GM19438 (cell line): ENCODE measurements around the gene MCC.
"Not testable (repeated sequence)": the region's sequence is repeated elsewhere in the genome, so short reads cannot be mapped to it uniquely, and the experiment has no call there.

Experiments used
- ATAC-seq: cut with Tn5 transposase; IDR thresholded peaks from one replicate; pipeline ENCODE4 v1.9.1; 2021; ENCODE audit warnings: low read depth; ENCODE audit not compliant: unreplicated experiment

Gene MCC

GRCh38 chr5:113433071-113433470, 55.2 kb downstream of the MCC start:
- ATAC-seq: no peak

DNA sequence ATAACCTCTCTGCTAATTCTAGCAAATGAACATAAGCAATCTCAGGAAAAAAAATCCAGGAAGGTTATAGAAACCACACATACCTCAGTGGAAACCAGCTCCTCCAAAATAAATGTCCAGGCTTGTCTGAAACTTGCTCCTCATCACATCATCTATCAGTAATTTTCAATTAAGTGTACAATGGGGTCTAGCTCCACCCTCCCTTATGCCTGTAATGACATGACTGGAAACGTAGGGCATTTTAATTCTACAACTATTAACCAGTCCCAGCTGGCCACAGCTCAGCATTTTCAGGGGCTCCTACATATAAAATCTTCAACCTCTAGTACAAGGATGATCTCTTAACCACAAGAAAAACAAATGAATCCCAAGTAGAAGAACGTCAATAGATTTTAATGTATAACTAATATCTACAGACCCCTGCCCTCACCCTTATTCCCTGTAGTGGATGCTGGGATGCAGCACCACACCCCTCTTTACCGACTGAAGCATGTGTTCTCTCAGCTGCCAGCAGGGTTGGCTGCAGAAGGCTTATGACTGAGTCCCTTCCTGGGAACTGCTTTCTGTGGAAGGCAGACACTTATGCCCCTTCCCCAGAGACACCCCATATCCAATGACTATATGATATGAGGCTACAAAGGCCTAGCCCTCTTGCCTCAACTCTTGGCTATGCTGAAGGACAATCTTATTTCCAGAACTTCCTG, 60.2 kb downstream of the MCC start:
- ATAC-seq: no peak

DNA sequence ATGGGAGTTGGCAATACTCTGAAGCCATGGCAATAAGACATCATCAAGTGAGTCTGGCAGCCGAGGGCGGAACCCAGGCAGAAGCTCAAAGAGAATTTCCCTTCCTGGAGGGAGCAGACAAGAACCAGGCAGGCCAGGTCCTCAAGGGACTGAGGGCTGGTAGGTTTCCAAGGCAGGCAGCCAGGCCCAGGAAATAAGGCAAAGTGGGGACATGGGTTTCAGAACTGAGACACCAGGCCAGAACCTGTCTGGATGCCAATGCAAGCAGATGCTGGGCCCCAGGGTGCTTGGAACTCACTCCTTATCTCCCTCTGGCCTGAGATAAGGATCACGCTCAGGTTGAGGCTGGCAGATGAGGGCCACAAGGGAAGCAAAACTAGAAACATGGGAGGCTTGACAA, 62.3 kb downstream of the MCC start:
- ATAC-seq: no peak

- no peak for ATAC-seq
These were observed 66.6 kb downstream of the MCC start for GRCh38 chr5:113421693-113422092.

DNA sequence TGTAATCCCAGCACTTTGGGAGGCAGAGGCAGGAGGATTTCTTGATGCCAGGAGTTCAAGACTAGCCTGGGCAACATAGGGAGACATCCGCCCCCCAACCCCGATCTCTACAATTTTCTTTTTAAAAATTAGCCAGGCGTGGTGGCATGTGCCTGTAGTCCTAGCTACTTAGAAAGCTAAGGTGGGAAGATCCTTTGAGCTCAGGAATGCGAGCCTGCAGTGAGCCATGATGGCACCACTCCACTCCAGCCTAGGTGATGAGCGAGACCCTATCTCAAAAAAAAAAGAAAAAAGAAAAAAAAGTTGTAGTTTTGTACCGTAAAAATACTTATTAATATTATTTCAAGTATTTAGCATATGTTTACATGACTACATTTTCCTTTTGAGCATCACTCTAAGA, 82.7 kb downstream of the MCC start:
- ATAC-seq: no peak

DNA sequence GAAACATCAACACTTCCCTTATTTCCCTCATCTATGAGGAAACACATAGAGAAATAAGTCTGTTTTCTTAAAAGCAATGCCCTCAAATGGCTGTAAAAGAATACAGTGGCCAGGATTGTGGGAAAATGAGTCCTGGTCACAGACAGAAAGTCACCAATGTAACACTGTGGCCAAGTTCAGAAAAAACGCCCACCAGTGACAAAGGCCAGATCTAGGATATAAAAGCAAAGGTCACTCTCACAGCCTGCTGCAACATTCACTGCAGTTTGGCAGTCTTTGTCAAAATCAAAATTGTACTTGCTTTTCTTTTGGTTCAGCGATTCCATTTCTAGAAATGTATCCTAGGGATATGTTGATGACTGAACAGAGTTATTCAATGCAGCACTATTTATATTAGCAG, 84.0 kb downstream of the MCC start:
- ATAC-seq: no peak

GRCh38 chr5:113397986-113398385, 90.3 kb downstream of the MCC start:
- not testable (repeated sequence) for ATAC-seq

DNA sequence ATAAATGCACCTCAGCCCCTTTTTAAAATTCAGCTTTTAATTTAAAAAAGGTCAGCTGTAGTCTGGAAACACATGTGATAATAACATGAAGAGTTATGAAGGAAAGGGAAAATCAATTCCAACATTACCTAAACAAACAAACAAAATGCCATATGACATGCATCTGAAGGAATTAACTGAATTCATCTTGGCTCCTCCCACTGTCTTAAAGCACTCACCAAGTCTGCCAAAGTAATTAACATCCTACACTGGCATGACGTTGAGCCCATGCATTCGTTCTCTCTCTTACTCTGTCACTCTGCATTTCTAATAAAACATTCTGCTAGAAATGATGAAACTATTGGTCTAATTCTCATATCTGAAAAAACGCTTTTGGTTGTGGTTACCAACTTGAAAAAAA, 91.2 kb downstream of the MCC start:
- no peak for ATAC-seq

- ATAC-seq: no peak
These were observed 93.6 kb downstream of the MCC start for GRCh38 chr5:113394658-113395057.

DNA sequence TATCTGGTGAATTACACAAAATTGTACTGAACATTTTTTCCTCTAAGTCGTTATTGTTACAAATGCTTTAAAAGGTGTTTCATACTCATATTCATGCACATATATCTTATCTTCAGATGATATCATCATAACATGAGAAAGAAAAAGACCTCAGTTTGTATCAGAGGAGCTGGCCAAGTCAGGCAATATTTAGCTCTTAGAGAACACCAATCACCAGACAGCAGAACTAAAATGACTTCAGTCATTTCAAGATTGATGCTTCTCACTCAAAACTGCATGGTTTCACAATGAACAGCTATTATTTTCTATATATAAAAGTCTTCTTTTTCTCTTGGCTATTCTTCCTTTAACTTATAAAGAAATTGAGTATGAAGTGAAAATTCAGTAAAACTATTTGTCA, 98.0 kb downstream of the MCC start:
- no peak for ATAC-seq

GRCh38 chr5:113389116-113389515, 99.1 kb downstream of the MCC start:
- ATAC-seq: no peak

GRCh38 chr5:113387844-113388243, 100.4 kb downstream of the MCC start:
- ATAC-seq: no peak

GRCh38 chr5:113384782-113385285, 103.4 kb downstream of the MCC start:
- no peak for ATAC-seq

DNA sequence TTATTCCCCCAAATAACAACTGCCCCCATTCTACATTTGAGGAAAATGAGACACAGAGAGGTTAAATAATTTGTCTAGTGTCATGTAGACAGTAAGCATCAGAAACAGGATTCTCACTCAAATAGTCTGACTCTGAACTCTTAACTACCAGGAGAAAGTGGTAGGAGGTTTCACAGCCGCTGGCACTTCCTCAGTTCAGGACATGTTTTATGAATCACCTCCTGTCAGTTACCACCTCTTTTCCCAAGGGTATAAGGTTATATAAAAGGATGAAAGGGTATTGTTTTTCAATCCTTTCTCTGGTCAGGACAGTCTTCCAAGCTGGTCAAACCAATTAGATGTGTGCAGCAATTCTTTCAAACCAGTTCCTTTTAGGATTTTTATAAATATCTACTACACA, 105.5 kb downstream of the MCC start:
- no peak for ATAC-seq

- no peak for ATAC-seq
These were observed 106.5 kb downstream of the MCC start for GRCh38 chr5:113381791-113382190.

GRCh38 chr5:113380807-113381326, 107.4 kb downstream of the MCC start:
- no peak for ATAC-seq

DNA sequence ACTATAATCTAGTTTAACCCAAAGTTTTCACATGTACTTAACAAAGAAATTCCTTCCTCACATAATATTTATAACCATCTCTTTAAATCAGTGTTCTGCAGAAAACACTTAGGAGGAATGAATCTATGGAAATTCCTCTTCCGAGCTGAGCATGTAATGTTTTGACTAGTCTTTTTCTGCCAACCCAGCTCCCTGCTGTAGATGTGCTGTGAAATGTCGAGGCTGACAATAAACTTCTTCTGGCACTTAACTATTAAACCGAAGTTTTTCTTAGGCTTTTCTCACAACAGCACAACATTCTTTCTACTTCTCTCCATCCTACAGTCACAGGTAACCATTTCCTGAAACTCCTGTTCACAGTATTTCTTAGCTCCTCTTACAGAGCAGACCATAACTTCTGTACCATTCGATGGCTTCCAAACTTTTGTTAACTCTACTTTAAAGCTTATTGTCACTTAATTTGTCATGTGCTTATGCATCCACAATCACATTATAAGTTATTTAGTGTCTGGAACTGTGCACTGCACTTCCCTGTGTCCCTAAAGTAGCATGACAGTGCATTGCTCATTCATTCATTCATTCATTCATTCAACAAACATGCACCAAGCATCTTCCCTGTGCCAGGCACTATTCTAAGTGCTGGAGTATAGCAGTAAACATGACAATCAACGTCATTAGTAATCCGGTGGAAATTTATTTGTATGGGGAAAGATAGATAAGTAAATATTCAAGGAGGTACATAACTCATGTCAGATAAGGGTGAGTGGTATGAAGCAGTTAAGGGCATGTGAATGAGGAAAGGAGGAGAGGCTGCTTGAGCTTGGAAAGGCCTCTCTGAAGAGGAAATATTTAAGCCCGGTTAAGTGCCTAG, 108.1 kb downstream of the MCC start:
- no peak for ATAC-seq

- no peak for ATAC-seq
These were observed 109.2 kb downstream of the MCC start for GRCh38 chr5:113378959-113379541.

DNA sequence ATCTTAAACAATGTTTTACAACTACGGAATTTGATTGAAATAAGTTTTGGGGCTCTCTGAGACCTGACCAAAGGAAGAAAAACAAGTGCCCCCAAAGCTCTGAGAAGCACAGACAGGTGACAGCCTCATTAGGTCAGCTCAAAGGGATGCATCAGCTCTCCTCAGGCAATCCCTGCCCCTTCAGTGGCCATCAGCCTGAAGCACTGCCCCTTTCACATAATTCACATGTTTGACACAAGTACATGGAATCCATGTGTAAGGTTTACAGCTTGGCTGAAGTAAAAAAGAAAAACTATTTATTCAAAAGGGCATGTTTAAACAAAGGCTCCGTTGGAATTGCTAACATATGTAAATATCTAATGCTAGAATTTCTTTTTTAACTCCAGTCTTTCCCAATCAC, 109.7 kb downstream of the MCC start:
- no peak for ATAC-seq

DNA sequence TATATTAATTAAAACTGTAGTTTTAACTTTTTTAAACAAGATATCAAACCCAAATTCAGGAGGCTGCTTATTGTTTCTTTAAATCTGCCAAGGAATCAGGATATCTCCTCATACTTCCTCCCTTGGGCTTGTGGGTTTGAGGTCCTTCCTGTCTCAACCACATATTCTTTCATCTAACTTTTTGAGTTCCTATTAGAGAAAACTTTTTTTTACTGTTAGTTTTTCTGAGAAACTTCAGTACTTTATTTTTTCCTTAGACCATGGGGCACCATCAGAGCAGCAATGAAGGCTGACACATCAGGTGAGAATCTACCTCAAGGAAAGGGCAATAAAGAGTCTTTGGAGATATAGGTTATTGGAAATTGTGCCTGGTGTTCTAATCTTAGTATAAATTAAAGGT, 110.2 kb downstream of the MCC start:
- ATAC-seq: no peak

- no peak for ATAC-seq
These were observed 111.6 kb downstream of the MCC start for GRCh38 chr5:113376640-113377039.
